CD4-positive, alpha-beta T cell treated with Interleukin-2 at 100 ng/mL for 4 hours (primary cell): Measurements from ENCODE around the gene PHC3.

ENCODE experiments used
- DNase-seq: peaks from one replicate; pipeline ENCODE4 v3.0.0-alpha.2; 2020; ENCODE audit warnings: low spot score

PHC3 gene

DNA sequence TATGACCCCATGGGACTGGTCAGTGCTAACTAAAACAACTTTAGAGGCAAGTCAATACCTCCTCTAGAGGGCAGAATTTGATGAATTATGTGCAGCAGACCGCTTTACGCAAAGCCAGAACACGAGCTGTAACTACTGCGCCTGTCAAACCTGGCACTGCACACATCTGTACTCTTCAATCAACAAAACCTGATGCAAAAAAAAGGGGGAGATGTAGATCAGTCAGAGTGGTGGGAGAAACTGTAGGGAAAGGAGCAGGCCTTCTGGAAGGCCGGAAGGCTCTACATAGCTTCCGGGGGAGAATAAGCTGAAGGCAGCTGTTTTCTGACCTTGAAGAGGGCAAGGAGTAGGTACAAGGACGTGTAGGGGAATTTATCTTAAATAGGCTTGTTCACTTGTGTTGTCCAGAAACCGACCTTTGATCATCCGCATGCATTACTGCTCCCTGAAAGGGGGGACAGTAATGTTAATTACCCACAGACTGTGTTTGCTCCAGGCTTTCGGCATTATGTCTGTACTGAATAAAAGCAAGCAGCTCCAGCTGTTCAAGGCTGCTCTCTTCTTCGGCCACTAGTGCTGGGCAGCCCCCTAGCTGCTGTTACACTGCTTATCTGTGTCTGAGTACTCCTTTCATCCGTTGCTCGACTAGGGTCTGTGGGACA, 102.8 kb downstream of the PHC3 start:
- no peak for DNase-seq

GRCh38 chr3:170077361-170077760, 104.2 kb downstream of the PHC3 start:
- DNase-seq: no peak

DNA sequence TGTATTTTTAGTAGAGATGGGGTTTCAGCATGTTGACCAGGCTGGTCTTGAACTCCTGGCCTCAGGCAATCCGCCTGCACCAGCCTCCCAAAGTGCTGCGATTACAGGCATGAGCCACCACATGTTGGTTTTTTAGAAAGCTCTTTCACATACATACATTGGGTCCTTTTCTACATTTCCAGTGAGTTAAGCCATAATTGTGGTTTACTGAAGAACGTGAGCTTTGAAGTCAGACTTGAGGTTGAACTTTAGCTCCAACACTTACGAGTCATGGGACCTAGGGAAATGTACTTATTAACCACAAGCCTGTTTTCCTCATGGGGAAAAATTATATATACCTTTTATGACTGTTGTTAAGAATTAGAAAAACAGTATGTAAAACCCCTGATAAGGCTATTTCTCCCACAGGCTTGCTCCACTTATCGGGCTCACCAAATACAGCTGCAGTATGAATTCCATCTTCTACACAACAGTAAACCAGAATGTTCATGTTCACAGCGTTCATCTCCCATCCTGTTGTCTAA, 104.8 kb downstream of the PHC3 start:
- no peak for DNase-seq

DNA sequence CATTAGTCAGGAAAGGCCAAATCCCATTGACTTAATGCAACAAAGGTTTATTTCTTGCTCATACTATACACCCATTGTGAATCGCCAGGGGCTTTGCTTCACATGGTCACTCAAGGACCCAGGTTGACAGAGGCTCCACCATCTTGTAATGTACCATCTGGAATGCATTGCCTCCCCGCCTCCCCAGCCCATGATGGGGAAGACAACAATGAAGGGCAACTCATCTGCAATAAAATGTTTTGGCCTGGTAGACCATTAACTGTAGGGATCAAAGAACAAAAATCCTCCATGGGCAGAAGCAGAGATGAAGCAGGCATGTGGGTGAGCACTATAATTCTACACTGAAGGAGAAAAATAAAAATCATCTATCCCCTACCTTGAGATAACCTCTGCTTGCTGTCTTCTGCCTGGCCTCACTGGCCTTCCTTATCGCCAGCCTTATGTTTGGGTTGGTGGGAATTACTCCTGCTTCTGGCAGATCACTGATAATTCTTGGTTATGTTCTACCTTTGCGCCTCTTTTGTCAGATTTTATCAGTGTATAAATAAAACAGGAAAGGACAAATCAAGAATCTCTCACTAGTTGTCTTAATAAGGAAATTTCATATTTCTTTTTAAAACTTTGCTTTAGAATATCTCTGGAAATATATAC, 106.0 kb downstream of the PHC3 start:
- no peak for DNase-seq

GRCh38 chr3:170064108-170064507, 117.4 kb downstream of the PHC3 start:
- DNase-seq: no peak

- DNase-seq: no peak
Measured at GRCh38 chr3:170063691-170064090, 117.8 kb downstream of the PHC3 start.

- DNase-seq: no peak
Measured at GRCh38 chr3:170062769-170063168, 118.8 kb downstream of the PHC3 start.

DNA sequence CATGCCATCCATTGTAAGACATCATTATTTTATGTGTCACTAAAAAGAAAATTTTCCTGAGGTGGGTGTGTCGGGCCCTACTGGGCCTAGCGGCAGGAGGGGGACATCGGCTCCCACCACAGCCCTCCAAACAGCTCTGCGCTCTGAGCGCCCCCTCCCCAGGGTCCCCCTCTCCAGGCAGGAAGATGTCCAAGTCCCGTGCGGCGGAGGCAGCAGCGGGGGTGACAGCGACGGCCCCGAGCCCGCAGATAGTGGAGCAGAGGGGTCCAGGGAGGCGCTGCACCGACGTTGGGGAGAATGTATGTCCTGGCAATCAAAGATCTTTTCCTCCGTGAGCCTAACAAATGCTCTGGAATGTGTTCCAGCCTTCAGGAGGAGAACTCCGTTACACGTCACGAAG, 119.5 kb downstream of the PHC3 start:
- DNase-seq: no peak

GRCh38 chr3:170059447-170059846, 122.1 kb downstream of the PHC3 start:
- no peak for DNase-seq

GRCh38 chr3:170058127-170058526, 123.4 kb downstream of the PHC3 start:
- DNase-seq: no peak

GRCh38 chr3:170057550-170057949, 124.0 kb downstream of the PHC3 start:
- no peak for DNase-seq

- no peak for DNase-seq
Measured at GRCh38 chr3:170056710-170057454, 124.7 kb downstream of the PHC3 start.

- DNase-seq: no peak
Measured at GRCh38 chr3:170055209-170055608, 126.3 kb downstream of the PHC3 start.

DNA sequence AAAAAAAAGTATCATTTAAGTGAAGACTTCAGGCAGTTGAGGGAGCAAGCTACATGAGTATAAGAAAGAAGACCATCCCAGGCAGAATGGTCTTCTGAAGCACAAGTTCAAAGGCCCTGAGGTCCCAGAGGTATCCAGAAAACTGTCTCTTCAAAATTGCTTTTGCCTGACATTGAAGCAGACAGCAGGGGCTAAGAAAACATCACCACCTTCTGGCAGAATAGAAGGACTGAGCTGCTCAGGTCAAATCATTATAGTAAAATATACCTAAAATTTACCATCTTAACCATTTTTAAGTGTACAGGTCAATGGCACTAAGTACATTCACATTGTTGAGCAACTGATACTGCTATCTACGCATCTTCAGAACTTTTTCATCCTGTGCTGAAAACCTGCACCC, 127.3 kb downstream of the PHC3 start:
- DNase-seq: peak; percentile 10

- no peak for DNase-seq
Measured at GRCh38 chr3:170052398-170052797, 129.1 kb downstream of the PHC3 start.

DNA sequence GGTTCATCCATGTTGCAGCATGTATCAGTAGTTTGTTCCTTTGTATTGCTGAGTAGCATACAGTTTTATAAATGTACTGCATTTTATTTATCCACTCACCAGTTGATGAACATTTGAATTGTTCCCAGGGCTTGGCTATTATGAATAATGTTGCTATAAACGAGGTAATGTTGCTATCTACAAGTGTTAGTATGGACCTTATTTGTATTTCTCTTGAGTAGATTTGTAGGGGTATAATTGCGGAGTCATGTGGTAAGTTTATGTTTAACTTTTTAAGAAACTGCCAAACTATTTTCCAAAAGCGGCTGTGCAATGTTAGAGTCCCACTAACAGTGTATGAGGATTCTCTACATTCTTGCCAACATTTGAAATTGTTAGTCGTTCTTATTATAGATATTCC, 130.8 kb downstream of the PHC3 start:
- DNase-seq: no peak

DNA sequence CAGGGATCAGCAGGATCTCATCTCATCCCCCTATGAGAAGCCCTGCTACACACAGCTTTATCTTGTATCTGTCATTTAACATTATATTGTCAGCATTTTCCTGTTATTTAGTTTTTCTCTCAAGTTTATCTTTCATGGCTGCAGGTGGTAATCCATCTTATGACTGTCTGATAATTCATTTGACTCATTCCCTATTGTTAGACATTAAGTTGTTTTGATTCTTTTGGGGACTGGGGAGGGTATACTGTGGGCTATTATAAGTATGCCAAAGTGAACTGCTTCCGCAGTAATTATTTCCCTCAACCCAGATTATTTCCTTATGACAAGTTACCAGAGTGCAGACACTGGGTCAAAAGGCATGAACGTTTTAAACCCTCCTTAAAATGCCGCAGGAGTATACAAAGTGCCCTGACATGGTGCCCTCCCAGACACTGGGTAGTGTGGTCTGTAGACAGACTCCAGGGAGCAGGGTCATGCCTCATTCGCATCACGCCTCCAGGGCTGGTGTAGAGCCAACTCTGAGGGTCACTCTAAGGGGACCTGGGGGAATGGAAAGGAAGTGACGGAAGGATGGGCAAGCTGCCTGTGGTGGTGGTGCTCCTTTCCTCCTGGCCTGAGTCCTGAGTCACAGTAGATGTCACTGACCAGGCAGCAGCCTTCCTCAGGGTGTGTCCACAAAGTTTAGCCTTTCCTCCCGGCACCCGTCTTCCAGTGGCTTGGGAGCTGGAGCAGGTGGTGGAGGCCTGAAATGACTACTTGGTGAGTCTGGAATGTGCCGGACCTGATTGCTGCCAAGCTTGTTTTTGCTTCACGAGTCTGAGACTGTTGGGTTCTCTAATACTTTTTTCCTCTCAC, 132.2 kb downstream of the PHC3 start:
- DNase-seq: no peak

GRCh38 chr3:170047133-170047404, 134.5 kb downstream of the PHC3 start:
- DNase-seq: no peak

DNA sequence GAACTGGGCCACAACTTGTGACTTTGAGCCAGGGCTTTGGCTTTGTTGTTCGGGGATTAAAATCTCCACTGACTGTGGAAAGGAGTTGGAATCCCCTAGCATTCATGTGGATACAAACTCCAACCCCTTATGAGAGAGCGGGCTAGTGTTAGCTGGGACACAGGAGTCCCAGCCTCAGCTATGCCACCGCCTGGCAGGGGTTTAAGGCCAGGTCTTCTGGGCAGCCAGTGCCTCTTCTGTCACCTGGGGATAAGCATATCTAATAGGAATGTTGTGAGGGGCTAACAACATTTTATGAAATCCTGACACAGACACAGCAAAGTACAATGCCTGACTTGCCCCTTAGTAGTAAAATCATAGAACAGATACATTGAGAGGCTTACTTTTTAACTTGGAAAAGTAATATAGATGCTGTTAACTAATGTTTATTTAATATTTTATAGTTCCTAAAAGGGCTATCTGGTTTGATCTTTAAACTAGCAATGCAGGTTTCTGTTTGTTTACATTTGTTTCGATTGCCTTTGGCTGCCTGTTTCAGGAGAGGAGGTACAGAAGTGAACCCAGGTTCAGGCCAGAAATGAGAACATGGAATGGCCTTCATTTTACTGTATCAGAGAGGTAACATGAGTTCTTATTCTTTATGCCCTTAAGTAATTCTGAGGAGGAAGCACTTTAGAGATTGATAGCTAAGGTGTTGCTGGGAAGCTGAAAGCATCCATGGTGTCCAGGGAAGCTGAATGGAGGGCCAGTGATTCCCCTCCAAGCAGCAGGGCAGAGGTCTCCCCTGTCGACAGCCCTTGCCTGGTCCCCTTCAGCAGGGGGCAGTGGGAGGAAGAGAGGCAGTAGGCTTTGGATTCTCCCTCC, 135.0 kb downstream of the PHC3 start:
- no peak for DNase-seq

- no peak for DNase-seq
Measured at GRCh38 chr3:170044795-170045244, 136.7 kb downstream of the PHC3 start.

- DNase-seq: no peak
Measured at GRCh38 chr3:170044271-170044670, 137.3 kb downstream of the PHC3 start.
